GM13976 (cell line): Measurements from ENCODE around the gene COL9A1.

ENCODE experiments used
- DNase-seq: peaks from one replicate; pipeline ENCODE4 v3.0.0; 2012; ENCODE audit warnings: low spot score
- CTCF ChIP-seq: IDR thresholded peaks from 2 replicates; pipeline ENCODE4 v1.5.1; 2012; ENCODE audit warnings: borderline replicate concordance, mild to moderate bottlenecking; ENCODE audit not compliant: insufficient read depth; ENCODE audit errors: extremely low read depth, missing control alignments, control extremely low read depth
- in situ Hi-C: fragments of 300-500 bp; cut with MboI; formaldehyde crosslinking; loops from one replicate; pipeline ENCODE4 v1.12.0; 2022; ENCODE audit warnings: low sequenced_read_pairs, mixed read lengths, inconsistent platforms; ENCODE audit not compliant: unreplicated experiment

Gene COL9A1

DNA sequence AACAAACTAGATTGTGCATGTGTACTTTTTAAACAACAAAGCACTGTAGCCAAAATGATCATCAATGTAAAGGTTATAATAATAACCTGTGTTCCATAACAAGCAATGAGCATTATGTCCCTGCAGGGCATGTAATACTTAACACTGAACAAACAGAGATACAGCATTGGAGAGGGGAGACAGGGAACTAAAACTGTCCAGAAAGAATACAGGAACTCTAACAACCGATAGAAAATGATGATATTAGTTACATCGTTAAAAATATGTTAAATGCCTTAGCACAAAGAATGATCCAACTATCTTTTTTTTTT is 80.5 kb downstream of the COL9A1 start:
- in situ Hi-C loops: loop anchor here (10.0 kb wide), 1 partner anchor 82 kb away; the partner anchor contains the start of gene COL9A1
- no peak for DNase-seq
- no peak for TF ChIP-seq CTCF

GRCh38 chr6:70221715-70222438 is 81.0 kb downstream of the COL9A1 start:
- in situ Hi-C loops: loop anchor here (10.0 kb wide), 1 partner anchor 83 kb away; the partner anchor contains the start of gene COL9A1
- no peak for TF ChIP-seq CTCF
- DNase-seq: no peak

GRCh38 chr6:70221025-70221714 is 81.7 kb downstream of the COL9A1 start:
- TF ChIP-seq CTCF: peak; percentile 30
- in situ Hi-C loops: loop anchor here (10.0 kb wide), 1 partner anchor 84 kb away; the partner anchor contains the start of gene COL9A1
- DNase-seq: peak; percentile 50

GRCh38 chr6:70219943-70220613 is 82.8 kb downstream of the COL9A1 start:
- no peak for TF ChIP-seq CTCF
- no peak for DNase-seq
- in situ Hi-C loops: loop anchor here (10.0 kb wide), 1 partner anchor 85 kb away; the partner anchor contains the start of gene COL9A1

DNA sequence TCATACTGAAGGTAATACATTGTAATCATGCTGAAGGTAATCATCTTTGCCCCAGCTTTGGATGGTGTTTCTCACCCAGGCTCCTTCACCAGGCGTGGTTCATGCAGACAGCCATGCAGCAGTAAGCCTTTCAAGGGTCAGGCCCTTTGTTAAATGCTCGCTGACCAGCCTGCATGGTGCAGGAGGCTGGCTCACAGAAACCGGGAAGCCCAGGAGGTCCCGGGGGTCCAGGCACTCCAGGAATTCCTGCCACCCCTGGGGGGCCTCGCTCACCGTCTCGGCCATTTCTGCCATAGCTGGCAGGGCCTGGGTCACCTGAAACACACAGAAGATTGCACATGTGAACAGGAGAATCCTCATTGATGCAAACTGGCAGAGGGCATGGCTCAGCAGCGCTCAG is 86.1 kb downstream of the COL9A1 start:
- TF ChIP-seq CTCF: no peak
- in situ Hi-C loops: no loop called here
- no peak for DNase-seq

DNA sequence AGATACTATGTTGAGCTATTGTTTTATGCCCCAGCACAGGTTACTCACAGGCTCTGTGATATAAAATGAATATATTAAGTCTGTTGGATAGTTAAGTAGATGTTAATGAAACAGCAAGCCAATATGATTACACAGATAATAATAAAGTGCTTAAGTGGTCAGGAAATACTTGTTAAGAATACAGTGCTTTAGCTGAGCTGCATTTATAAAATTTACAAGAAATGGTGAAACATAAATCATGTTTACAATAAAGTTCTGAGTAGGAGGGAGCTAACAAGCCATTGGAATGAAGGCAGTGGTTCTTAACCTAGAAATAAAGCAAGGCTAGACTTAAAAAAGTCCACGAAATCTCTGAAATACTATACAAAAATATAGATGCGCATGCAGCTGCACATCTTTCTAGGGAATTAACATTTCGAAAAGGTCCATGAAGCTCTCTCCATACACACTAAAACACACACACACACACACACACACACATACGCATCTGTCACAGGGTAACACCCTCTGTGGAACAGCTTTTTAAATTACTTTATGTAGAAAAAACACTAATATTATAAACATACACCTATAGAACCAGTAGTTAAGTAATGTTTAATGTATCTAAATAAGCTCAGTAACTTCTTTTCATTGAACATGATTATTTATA is 87.3 kb downstream of the COL9A1 start:
- in situ Hi-C loops: no loop called here
- no peak for TF ChIP-seq CTCF
- no peak for DNase-seq
